GM19035 (cell line): ENCODE results near the gene VBP1.
A peak's percentile ranks its signal among the peaks of the same experiment; 100 is the strongest.
"Not testable (repeated sequence)": the region's sequence is repeated elsewhere in the genome, so short reads cannot be mapped to it uniquely, and the experiment has no call there.

Experiments
- ATAC-seq: cut with Tn5 transposase; IDR thresholded peaks from one replicate; pipeline ENCODE4 v1.9.1; 2021; ENCODE audit not compliant: unreplicated experiment

VBP1 gene

DNA sequence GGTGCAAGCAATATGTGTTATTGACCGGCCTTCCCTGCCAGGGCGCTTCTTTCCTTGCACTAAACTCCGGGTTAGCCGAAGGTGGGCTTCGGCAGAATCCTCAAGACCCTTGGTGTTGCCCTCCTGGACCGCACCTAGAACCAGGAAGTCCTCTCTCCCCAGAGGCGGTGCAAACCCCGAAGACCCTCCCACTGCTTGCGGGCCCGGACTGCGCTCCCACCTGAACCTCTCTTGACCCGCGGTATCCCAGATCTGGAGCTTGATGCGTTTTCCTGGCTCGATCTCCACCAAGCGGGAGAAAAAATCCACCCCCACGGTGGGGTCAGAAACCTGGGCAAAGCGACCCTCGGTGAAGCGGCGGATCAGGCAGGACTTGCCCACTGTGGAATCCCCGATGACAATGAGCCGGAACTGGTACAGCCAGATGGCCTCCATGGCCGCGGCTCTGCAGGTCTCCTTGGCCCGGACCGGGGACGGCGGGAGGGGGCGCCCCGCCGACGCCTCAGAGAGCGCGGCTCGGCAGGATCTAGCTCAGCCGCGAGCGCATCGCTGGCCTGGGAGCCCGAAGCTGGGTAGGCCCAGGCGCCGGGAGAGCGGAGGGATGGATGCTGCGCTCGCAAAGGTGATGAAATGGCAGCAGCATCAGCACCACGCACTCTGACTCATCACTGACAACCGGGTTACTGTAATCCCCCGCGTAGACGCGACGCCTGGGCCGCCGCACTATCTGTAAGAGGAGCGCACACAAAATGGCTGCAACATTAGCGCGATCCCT lies 47.8 kb downstream of the VBP1 start, which contains the start of gene RAB39B:
Gene RAB39B (minus strand): TSS at position 638 of the 775 bp plus-strand sequence. CDS start 203 bp downstream, at position 435.
- peak; percentile 94 for ATAC-seq

DNA sequence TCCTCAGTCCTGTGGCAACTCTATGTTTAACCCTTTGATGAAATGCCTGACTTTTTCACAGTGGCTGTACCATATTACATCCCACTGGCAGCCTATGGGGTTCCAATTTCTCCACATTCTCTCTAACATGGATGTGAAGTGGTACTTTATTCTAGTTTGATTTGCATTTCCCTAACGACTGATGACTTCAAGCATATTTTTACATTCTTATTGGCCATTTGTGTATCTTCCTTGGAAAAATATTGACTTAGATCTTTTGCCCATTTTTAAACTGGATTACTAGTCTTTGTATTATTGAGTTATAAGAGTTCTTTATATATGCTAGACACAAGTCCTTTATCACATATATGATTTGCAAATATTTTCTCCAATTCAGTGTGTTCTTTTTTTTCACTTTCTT lies 50.2 kb downstream of the VBP1 start:
- no peak for ATAC-seq

DNA sequence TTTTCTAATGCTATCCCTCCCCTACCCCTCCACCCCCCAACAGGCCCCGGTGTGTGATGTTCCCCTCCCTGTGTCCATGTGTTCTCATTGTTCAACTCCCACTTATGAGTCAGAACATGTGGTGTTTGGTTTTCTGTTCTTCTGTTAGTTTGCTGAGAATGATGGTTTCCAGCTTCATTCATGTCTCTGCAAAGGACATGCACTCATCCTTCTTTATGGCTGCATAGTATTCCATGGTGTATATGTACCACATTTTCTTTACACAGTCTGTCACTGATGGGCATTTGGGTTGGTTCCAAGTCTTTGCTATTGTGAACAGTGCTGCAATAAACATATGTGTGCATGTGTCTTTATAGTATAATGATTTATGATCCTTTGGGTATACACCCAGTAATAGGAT lies 51.7 kb downstream of the VBP1 start:
- not testable (repeated sequence) for ATAC-seq

DNA sequence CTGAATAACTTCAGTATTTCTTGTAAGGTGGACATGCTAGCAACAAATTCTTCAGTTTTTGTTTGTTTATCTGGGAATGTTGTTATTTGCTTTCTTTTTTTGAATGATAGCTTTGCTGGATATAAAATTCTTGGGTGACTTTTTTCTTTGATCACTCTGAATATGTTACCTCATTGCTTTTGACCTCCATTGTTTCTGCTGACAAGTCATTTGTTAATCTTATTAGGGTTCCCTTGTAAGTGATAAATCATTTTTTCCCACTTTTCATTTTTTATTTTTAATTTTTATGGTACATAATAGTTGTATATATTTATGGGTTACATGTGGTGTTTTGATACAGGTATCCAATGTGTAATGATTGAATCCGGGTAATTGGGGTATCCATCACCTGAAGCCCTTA lies 54.7 kb downstream of the VBP1 start:
- no peak for ATAC-seq

DNA sequence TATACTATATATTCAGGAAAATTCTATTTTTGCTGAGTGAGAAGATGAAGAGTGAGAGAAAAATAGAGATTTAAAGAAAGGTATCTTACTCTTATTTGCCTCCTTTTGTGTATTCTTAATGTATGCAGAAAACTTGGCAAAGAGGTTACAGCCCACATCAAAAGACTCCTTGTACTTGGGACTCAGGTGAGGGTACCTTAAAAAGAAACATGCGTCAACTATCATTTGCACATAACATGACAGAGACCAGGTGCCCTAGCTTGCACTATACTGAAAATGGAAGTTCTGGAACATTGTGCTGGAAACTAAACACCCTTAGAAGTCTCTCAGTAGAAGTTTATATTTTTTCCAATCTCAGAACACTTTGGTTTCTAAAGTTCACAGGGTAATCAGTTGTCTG lies 63.6 kb downstream of the VBP1 start:
- ATAC-seq = no peak
